CMK (cell line): ENCODE measurements around the gene PRR33.
"Not testable (repeated sequence)": the region's sequence is repeated elsewhere in the genome, so short reads cannot be mapped to it uniquely, and the experiment has no call there.

Source experiments
- DNase-seq: peaks from one replicate; pipeline ENCODE4 v3.0.0-alpha.2; 2010; ENCODE audit warnings: low read depth

The PRR33 gene

DNA sequence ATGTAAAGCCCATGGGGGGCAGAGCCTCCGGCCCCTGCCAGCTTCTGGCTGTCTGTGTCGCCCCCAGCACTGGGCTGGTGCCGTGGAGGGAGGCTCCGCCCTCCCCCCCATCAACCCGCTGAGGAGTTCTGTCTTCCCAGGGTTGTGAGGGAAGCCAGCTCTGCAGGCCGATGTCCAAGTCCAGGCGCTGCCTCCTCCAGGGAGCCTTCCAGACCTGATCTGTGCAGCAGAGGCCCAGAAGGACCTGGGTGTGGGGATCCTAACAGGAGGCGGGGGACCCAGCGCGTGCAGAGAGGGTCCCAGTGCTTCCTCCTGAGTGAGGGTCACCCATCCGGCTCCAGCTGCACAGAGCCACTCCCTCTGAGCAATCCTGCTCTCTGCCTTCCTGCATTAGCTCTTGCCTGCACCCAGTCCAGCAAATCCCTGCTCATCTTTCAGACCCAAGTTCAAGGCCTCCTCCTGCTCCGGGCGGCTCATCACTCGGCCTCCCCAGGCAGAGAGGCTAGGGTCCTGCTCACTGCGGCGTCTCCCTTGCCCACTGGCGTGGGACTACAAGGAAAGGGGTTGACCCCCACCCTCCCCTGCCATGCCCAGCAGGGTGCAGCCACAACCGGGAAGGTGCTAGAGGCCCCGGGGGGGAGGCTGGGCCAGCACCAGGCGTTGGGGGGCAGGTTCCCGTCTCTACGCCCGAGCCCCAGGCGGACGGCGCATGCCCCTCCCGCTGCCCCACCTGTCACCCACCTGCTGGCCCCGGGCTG, 16.4 kb downstream of the PRR33 start:
- no peak for DNase-seq

DNA sequence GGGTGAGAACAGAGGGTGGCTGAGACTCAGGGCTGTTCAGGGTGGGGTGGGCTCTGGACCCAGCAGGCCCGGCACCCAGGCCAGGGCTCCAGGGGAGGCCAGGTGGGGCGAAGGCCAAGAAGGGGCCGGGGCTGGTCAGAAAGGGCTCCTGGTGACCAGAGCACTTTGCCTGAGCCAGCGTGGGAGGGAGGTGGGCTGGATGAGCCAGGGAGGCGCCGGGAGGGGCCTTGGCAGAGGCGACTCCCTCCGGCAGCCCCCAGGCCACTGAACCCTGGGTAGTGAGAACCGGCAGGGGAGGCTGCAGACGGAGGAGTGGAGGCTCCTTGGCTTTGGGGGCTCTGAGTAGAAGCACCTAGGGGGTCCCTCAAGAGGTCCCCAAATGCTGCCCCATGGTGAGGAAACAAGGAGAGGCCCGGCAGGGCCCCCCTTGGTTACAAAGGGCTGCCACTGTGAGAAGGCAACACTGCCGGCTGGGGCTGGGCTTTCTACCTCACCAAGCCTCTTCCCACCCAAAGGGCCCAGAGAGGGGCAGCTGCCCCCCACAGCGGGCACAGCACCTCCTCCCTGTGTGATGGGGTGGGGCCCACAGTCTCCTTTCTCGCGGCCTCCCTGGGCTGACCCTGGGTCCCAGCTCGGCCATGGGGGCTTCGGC, 17.1 kb downstream of the PRR33 start:
- DNase-seq = not testable (repeated sequence)

DNA sequence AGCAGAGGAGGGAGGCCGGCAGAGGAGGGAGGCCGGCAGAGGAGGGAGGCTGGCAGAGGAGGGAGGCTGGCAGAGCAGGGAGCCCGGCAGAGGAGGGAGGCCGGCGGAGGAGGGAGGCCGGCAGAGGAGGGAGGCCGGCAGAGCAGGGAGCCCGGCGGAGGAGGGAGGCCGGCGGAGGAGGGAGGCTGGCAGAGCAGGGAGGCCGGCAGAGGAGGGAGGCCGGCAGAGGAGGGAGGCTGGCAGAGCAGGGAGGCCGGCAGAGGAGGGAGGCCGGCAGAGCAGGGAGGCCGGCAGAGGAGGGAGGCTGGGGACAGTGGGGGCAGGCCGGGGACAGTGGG, 17.9 kb downstream of the PRR33 start:
- not testable (repeated sequence) for DNase-seq

DNA sequence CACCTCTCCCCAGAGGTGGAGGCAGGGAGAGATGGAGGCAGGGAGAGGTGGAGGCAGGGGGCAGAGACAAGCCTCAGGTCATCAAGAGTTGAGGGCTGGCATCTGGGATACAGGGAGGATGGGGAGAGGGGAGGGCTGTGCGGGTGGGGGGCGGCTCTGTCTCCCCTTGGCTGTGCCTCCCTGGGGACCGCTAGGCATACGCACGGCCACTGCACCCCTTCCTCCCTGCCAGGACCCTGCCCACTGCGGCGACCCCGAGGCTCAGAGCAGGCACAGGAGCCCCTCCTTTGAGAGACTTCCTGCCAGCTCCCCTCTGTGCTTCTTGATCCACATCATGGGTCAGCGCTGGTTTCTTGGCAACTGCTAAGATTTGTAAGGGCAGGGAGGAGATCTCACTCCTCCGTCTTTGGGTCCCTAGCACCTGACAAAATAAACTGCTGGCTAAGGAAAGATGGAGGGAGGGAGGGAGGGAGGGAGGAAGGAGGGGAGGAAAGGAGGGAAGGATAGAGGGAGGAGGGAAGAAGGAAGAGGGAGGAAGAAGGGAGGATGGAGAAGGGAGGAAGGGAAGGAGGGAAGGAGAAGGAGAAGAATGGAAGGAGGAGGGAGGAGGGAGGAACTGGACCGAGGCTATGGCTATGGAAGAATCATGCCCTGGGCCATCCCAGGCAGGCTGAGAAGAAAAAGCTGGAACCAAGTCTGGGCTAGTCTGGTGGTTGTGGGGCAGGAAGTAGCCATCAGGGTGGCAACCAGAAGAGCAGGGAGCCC, 18.5 kb downstream of the PRR33 start:
- DNase-seq = no peak

DNA sequence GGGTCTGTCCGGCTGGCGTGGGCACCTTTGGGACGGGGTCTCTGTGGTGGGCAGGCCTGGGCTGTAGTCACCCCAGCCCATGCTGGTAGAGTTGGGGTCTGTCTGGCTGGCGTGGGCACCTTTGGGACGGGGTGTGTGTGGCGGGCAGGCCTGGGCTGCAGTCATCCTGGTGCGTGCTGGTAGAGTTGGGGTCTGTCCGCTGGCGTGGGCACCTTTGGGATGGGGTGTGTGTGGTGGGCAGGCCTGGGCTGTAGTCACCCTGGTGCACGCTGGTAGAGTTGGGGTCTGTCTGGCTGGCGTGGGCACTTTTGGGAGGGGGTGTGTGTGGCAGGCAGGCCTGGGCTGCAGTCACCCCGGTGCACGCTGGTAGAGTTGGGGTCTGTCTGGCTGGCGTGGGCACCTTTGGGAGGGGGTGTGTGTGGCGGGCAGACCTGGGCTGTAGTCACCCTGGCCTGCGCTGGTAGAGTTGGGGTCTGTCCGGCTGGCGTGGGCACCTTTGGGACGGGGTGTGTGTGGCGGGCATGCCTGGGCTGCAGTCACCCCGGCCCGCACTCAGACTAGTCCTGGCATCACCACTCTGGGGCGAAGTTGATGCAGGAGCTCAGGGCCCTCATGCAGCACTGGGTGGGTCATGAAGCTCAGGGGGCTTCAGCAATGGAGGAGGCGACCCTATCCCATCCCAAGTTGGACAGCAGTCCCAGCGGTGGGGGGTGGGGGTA, 19.3 kb downstream of the PRR33 start:
- no peak for DNase-seq

DNA sequence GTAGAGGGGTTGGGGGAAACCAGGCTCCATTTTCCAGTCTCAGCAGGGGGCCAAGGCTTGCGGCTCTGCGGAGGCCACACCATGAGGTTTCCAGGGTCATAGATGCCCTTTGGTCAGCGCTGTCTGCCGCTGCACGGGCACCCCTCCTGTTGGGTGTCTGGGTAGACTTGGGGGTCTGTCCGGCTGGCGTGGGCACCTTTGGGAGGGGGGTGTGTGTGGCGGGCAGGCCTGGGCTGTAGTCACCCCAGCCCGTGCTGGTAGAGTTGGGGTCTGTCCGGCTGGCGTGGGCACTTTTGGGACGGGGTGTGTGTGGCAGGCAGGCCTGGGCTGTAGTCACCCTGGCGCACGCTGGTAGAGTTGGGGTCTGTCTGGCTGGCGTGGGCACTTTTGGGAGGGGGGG, 20.2 kb downstream of the PRR33 start:
- no peak for DNase-seq

DNA sequence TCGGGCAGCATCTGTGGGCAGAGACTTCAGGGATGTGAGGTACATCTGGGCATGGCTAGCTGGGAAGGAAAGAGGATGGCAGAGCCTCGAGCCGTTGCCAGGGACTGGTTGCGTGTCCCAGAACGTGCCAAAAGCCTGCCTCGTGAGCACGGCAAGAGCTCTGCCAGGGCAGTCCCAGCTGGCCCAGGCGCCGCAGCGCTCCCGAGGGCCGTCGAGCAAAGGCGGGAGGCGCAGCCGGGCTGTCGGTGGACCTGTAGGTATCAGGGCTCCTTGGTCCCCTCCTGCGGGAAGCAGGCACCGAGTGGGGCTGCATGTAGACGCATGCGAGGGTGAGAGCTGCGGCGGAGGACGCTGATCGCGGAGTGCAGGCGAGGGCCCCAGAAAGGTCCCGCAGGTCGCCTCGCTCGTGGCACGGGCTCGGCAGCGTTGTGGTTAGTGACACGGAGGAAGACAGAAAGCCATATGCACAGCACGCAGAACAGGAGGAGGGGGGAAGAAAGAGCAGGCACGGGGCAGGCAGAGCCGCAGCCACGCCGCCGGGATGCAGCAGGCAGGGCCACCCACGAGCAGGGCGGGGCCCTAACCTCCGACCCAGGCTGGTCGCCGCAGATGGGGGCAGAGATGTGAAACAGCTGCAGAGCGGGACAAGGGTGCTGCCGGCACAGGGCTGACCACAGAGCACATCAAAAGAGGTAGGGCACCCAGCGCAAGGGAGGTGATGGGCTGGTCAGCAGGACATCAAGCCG, 20.8 kb downstream of the PRR33 start:
- DNase-seq = no peak

DNA sequence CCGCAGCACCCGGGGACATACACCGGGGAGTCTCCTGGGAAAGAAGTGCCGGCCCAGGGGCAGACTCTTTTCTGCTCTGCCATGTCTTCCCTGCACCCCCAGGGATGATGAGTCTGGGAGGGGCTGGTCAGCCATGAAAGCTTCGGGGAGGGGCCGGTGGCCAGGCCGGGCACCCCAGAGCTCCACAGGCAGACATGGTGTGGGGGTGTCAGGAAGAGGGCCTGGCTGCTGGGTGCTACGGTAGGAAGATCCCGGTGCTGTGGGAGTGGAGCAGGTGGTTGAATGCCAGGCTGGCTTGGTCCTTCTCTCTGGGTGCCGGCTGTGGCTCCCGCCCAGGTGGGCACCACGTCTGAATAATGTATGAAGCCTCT, 21.4 kb downstream of the PRR33 start:
- no peak for DNase-seq

DNA sequence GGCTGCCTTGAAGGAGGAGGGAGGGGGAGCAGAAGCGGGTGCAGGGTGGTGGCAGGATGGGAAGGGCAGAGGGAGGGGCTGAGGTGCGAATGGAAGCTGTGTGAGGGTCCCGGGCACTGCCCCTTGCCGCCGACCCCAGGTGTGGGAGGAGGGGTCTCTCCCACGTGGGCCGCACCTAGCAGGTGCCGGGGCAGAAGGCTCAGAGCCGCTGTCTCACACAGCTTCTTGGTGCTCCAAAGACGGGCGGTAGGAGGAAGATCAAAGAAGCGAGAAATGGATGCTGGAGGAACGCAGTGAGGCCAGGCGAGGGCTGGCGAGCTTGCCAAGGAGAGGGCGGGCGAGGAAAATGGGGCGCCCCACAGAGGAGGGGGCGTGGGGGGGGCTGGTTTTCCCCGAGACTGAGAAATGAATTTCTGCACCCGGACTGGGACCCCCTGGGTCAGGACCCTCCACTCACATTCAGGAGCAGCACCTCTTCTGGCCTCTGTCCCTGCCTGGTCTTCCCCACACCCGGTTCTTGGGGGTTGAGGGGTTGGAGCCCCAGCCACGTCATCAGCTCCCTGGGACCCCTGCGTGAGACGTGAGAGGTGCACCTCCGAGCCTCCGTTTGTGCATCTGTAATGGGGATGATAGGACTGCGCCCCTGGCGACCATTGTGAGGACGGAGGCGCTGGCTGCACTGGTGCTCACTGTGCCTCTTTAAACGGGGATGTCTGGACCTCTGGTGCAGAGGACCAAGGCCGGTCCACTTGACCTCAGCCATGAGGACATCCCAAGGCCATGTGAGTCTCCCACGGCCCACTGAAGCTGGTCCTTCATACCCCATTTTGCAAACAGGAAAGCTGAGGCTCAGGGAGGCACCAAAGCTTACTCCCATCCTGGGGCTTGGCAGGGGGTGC, 22.0 kb downstream of the PRR33 start:
- DNase-seq = no peak

DNA sequence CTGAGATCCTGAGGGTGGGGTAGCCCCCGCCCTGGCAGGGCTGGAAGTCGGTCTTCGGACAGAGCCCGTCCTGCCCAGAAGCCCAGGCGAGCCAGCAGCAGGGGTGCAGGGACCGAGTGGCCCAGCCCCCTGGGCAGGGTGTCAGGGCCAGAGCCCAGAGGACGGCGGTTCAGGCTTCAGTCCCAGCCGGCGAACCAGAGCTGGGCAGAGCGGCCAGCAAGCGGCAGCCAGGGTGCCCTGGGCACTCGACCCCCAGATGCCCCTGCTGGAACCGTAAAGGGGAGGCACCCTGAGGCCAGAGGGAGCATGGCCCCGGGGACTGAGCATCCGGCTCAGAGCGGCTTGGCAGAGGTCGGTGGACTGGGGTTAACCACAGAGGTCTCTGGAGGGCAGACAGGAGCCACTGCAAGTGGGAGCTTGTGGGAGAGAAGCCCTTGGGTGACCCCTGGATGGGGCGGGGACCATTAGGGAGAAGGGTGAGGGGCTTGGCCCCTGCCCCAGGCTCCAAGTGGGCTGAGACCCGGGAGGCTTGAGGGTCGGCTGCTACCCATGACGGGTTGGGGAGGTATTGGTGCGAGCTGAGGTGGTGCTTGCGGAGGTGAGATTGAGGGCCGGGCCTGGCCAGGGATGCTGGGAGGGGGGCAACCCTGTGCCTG, 22.9 kb downstream of the PRR33 start:
- DNase-seq = no peak

DNA sequence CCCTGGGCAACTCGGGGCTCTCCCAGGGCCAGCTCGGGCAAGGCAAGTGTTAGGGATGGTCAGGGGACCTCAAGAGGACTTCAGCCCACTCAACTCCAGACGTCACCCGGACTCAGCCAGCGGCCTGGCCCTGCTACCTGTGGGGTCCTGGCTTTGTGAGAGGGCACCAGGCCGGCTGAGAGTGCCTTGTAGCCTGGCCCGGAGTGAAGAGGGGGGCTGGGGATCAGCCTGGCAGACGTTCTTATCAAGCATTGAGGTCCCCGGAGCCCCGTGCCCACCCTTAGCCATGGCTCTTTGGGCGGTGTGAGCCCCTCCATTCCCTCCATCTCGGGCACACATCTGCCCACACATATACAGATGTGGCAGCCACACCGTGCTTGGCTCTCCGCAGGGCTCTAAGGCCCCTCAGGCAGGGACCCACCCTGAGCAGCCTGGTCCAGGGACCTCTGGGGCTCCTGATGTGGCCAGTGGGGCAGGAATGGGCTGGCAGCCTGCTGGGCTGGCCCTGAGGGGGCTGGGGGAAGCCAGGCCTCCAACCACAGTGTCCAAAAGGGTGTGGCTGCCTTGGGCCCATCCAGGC, 23.5 kb downstream of the PRR33 start:
- DNase-seq = no peak

DNA sequence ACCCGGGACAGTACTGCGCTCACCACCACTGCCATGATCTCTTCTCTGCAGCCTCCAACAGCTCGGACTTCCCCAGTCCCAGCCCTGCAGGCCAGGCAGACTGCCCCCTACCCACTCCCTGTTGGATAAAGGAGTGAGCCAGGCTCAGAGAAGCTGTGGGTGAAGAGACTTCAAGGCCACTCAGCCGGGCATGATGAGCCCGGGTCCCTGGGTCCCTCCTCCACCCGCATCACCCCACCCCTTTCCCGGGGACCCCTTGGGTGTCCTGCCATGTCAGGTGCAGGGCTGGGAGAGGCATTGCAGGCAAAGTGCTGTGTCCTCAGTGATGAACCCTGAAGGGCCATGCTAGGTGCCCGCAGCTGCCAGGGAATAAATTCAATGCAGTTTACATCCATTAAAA, 24.3 kb downstream of the PRR33 start:
- no peak for DNase-seq

DNA sequence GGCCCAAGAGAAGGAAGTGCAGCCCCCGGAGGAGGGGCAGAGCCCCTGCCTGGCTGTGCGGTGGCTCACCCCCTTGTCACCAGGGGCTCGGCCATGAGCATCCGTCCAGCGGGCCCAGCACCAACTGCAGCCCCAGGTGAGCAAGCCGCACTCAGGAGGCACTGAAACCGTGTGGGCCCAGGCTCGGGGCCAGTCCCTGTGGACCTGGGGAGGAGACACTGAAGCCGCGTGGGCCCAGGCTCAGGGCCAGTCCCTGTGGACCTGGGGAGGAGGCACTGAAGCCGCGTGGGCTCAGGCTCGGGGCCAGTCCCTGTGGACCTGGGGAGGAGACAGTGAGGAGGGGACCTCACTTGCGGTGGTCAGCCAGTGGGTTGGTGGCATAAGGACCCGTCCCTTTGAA, 24.9 kb downstream of the PRR33 start:
- DNase-seq = no peak

DNA sequence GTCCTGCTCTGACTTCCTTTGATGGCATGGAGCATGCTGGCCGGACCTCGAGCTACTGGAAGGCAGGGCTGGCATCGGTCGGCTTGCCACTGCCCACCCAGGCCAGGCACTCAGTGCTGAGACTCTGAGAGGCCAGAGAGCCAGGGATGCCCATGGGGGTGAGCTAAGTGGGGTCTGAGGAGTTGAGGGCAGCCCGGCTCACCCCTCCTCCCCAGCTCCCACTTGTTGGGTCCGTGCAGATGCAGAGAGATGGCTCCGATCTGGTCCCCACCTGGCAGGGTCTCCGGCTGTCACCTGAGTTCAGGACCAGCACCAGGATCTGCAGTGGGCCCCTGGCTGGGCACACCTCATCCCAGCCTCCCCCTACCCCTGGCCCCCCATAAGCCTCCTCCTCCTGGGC, 25.5 kb downstream of the PRR33 start:
- DNase-seq = no peak

DNA sequence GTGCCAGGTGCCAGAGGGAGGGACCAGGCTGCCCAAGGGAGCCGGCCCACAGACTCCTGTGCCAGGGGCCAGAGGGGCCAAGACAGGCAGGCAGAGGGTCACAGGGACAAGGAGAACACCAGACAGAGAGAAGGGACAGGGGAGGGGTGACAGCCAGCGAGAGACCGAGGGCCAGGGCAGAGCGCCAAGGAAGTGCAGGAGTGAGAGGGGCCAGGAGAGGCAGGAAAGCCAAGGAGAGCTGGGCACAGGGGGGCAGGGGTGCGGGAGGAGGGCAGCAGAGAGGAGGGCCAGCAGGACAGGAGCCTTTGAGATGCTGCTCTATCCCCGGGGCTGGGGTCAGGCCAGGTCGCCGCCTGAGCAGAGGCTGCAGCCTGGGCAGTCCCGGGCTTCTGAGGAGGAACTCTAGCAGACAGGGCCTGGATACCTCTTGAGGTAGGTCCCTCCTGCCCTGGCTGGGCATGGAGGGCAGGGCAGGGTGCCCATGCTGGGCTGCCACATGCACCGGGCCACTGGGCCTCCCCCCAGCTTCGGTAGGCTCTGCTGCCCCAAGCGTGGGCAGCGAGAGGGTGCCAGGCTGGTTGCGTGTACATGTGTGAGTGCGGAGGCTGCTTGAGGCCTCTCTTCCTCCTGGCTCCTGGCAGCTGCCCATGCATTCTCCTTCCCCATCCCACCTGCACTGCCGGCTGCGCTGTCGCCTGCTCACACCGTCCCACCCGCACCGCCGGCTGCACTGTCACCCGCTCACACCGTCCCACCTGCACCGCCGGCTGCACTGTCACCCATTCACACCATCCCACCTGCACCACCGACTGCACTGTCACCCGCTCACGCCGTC, 26.6 kb downstream of the PRR33 start:
- no peak for DNase-seq

DNA sequence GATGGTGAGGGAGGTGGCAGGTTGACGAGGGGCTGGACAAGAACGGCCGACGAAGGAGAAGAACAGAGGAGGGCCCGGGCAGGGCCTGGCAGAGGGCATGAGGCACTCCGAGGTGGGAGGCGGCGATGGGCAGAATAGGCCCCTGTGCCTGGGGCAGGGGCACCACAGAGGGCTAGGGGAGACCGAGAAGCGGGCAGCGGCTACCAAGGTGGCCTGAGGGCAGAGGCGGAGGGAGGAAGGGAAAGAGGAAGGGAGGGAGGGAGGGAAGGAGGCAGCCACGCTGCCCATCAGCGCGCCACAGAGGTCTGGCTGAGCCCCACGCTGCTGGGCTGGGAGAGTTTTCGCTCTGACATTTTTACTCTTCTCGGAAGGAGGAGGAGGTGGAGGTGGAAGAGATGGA, 27.5 kb downstream of the PRR33 start:
- DNase-seq = no peak

DNA sequence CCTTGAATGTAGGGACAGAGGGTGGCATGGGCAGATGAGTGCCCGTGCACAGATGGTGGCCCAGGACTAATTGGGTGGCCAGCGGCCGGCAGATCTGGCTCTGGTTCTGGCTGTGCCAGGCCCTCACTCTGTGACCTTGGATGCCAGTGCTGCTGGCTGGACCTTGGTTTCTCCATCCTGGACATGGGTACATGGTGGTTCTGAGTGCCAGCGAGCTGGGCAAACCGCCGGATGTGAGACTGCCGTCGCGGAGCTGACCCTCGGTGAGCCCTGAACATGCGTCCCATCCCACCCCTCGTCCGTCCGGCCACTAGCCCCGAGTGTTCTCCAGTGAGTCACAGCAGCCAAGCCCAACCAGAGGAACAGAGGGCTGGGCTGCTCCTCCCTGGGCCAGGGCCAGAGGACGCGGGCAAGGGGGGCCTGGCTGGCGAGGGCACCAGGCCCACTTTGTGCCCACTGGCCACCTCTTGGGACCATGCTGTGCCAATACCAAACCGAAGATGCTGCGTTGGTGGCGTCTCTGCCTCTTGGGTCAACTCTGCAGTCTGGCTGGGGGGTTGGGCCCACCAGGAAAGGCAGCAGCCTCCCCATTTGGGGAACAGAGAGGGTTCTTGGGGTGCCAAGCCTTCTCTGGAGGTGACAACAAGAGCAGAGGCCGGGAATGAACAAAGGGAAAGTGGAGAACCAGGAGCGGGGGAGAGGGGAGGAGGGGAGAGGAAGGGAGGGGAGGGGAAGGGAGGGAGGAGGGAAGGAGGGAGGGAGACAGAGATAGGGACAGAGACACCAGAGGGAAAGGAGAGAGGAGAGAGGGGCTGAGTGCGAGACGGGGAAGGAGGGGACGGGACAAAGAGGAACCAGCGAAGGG, 28.1 kb downstream of the PRR33 start:
- DNase-seq = no peak
